Activated B cell treated with CpG ODN at 0.5 μM for 24 hours (primary cell): ENCODE measurements around the gene VWA1. TPM values are rescaled to one million over a fixed set of nuclear protein-coding genes. Genes with fewer than 3 reads are reported as not detected.

Source experiments
- ATAC-seq: fragments of 200-7000 bp; cut with Tn5 transposase; one replicate; pipeline ENCODE4 v1.10.0; 2021; ENCODE audit warnings: low read depth, mild to moderate bottlenecking, moderate library complexity
- CTCF ChIA-PET: fragments of 350-600 bp; sonication (Branson Sonifier 250); formaldehyde crosslinking; loops from one replicate; lab custom pipeline; 2021; ENCODE audit warnings: antibody characterized with exemption; lab: Charles Lee
- POLR2A ChIA-PET: fragments of 350-600 bp; sonication (Branson Sonifier 250); formaldehyde crosslinking; loops from one replicate; lab custom pipeline; 2021; ENCODE audit warnings: antibody characterized with exemption; lab: Charles Lee
- DNase-seq: peaks from one replicate; pipeline ENCODE4 v3.0.0; 2022
- H3K27ac Mint-ChIP-seq: one replicate; pipeline ENCODE4 v1.8.0; 2020; ENCODE audit warnings: mixed read lengths
- H3K27me3 Mint-ChIP-seq: one replicate; pipeline ENCODE4 v1.8.0; 2021; ENCODE audit warnings: mixed read lengths
- H3K36me3 Mint-ChIP-seq: one replicate; pipeline ENCODE4 v1.8.0; 2021; ENCODE audit warnings: low read depth, mixed read lengths
- H3K4me1 Mint-ChIP-seq: one replicate; pipeline ENCODE4 v1.8.0; 2021; ENCODE audit warnings: mixed read lengths
- H3K4me3 Mint-ChIP-seq: one replicate; pipeline ENCODE4 v1.8.0; 2020; ENCODE audit warnings: mild to moderate bottlenecking, mixed read lengths
- H3K9me3 Mint-ChIP-seq: one replicate; pipeline ENCODE4 v1.8.0; 2020; ENCODE audit warnings: mixed read lengths
- intact Hi-C: fragments of 100-400 bp; cut with micrococcal nuclease; formaldehyde crosslinking; loops from one replicate; pipeline ENCODE4 v1.15.1; 2024
- total RNA-seq: library from RNA; stranded (reverse); gene quantifications from 2 replicates; pipeline ENCODE4 v1.2.3, GENCODE V29; 2022
- TF ChIP-seq, protein P1 (sequence below): fragments of 200-600 bp; IDR thresholded peaks from one replicate; pipeline ENCODE4 v1.8.0; 2022; ENCODE audit warnings: antibody characterized with exemption, mild to moderate bottlenecking

VWA1 gene
- total RNA-seq, 1 donor from 2014 or later = not detected

DNA sequence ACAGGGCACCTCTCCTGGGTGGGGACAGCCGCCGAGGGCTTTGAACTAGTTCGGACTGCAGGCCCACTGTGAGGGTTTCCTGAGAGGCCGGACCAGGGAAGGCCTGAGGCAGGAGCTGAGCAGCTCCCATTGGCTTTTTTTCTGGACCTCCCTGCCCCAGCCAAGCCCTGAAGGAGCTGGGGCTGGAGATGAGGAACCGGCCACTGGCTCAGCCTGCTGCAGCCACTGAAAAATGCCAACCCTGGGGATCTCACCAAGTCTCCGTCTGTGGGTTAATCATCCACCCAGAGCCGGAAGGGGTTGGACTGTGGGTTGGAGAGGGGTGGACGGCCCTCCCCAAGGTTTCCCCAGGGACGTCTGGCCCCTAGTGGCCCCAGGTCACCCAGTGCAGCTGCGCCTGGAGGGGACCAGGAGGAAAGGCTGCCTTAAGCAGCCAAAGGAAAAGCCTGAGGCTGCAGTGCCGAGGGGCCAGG, 2.5 kb downstream of the VWA1 start:
- ChIA-PET CTCF (no interaction called here), POLR2A (interaction anchor here (1.2 kb wide), 1 partner anchor 9 kb away, joined by 6 read pairs; no protein-coding TSS in a partner anchor)
- Mint-ChIP-seq H3K36me3 (no peaks in the 10 kb centered on the region), H3K4me3 (no peak overlapping the region), H3K27ac (no peak overlapping the region), H3K9me3 (no peaks in the 10 kb centered on the region), H3K27me3 (peaks cover 14% of the 10 kb centered on the region), H3K4me1 (peaks cover 22% of the 10 kb centered on the region)
- ATAC-seq = no peak
- intact Hi-C loops = no loop called here
- TF ChIP-seq, protein P1, sequence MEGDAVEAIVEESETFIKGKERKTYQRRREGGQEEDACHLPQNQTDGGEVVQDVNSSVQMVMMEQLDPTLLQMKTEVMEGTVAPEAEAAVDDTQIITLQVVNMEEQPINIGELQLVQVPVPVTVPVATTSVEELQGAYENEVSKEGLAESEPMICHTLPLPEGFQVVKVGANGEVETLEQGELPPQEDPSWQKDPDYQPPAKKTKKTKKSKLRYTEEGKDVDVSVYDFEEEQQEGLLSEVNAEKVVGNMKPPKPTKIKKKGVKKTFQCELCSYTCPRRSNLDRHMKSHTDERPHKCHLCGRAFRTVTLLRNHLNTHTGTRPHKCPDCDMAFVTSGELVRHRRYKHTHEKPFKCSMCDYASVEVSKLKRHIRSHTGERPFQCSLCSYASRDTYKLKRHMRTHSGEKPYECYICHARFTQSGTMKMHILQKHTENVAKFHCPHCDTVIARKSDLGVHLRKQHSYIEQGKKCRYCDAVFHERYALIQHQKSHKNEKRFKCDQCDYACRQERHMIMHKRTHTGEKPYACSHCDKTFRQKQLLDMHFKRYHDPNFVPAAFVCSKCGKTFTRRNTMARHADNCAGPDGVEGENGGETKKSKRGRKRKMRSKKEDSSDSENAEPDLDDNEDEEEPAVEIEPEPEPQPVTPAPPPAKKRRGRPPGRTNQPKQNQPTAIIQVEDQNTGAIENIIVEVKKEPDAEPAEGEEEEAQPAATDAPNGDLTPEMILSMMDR = no peak
- no peak for DNase-seq

DNA sequence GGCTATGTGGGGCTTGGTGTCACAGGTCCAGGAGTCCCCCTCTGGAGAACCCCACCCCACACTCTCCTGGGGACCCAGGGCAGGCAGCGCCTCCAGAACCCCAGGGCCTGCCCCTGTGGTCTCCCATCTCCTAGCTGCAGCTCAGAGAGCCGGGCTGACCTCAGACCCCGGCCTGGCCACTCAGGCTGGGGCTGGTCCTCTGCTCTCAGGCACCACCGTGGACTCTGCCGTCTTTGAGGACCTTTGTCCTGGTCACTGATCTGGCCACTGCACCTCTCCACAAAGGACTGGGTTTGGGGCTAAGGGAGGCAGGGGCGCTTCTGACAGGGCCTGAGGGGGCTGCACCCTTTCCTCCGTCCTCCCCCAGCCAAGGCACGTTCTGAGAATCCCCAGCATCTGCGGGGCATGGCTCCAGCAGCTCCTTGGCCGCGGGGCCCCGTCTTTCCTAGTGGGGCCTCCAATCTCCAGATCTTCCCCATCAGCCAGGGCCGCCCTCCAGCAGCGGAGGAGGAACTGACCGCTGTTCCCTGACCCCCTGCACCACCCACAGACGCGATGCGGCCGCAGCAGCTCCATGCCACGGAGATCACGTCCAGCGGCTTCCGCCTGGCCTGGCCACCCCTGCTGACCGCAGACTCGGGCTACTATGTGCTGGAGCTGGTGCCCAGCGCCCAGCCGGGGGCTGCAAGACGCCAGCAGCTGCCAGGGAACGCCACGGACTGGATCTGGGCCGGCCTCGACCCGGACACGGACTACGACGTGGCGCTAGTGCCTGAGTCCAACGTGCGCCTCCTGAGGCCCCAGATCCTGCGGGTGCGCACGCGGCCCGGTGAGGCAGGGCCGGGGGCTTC, 3.3 kb downstream of the VWA1 start:
- no peaks in the 10 kb centered on the region for H3K9me3 Mint-ChIP-seq
- DNase-seq = no peak
- TF ChIP-seq, protein P1 = no peak
- ATAC-seq = no peak
- no peaks in the 10 kb centered on the region for H3K36me3 Mint-ChIP-seq
- ChIA-PET POLR2A (interaction anchor here (1.2 kb wide), 1 partner anchor 9 kb away, joined by 6 read pairs; no protein-coding TSS in a partner anchor), CTCF (no interaction called here)
- H3K27me3 Mint-ChIP-seq = peaks cover 14% of the 10 kb centered on the region
- H3K4me1 Mint-ChIP-seq = peaks cover 20% of the 10 kb centered on the region
- H3K27ac Mint-ChIP-seq = no peak overlapping the region
- intact Hi-C loops = no loop called here
- no peak overlapping the region for H3K4me3 Mint-ChIP-seq

DNA sequence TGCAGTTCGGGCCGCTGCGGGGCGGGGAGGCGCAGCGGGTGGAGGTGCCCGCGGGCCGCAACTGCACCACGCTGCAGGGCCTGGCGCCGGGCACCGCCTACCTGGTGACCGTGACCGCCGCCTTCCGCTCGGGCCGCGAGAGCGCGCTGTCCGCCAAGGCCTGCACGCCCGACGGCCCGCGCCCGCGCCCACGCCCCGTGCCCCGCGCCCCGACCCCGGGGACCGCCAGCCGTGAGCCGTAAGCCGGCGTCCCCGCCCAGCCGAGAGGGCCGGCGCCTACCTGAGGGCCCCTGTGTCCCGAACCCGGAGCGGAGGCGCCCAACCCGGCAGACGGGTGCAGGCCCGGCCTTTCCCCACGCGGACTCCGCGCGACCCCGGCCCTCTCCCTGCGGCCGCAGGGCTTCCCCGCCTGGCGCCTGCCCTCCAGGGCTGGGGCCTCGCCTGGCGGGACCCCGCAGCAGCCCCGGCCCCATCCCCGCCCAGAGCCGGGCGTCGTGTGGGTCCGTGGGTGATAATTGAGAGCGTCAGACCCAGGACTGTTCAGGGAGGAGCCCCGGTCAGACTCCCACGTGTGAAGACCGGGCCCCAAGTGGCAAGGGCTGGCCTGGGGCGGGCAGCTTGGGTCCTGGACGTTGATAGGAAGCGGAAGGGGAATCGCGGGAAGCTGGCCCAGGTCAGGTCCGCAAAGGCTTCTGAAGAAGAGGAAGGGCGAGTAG, 4.2 kb downstream of the VWA1 start:
- ChIA-PET POLR2A (interaction anchor here (1.1 kb wide), 1 partner anchor 65 kb away, joined by 4 read pairs; the partner anchor contains the start of gene AURKAIP1), CTCF (interaction anchor here (1.0 to 1.4 kb wide), 3 partner anchors 16 to 65 kb away, joined by 3 read pairs; no protein-coding TSS in a partner anchor)
- TF ChIP-seq, protein P1 = no peak
- H3K4me3 Mint-ChIP-seq = no peak overlapping the region
- DNase-seq = no peak
- peaks cover 14% of the 10 kb centered on the region for H3K27me3 Mint-ChIP-seq
- no peaks in the 10 kb centered on the region for H3K36me3 Mint-ChIP-seq
- no peak for ATAC-seq
- intact Hi-C loops = loop anchor here (2.0 to 5.0 kb wide), 2 partner anchors 87 to 455 kb away; no protein-coding TSS in a partner anchor
- H3K27ac Mint-ChIP-seq = no peak overlapping the region
- H3K4me1 Mint-ChIP-seq = peaks cover 17% of the 10 kb centered on the region
- no peaks in the 10 kb centered on the region for H3K9me3 Mint-ChIP-seq

DNA sequence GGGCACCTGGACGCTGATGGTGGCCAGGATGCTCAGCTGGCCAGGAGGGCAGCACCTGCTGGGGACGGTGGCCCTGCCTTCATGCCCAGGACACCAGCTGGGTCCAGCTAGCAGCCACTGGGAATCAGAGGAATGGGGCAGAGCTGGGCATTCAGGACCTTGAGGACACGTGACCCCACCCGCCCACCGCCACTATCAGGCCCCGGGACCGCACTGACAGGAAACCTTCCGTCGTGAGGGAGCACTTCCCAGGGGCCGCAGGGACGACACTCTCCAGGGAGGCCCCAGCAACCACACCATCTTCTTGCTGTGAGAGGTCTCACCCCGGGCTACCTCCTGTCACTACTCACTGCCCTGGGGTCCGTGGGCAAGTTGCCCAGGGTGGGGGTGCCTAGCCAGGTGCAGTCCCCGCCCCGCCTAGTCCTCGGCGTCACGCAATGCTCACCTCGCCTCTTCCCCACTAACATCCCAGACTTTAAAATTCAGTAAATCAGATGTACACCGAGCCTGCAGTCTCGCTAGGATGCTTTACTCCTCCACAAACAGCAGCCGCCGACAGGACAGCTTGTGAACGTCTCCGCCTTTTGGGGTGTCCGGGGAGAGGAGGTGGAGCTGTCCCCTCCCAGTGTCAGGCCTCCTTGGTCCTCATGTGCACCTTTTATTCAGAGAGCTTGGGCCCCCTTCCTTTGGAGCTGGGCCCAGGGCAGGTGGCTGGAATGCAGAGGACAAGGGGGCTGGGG, 4.9 kb downstream of the VWA1 start:
- intact Hi-C loops = loop anchor here (2.0 to 5.0 kb wide), 2 partner anchors 88 to 456 kb away; no protein-coding TSS in a partner anchor
- Mint-ChIP-seq H3K36me3 (no peaks in the 10 kb centered on the region), H3K9me3 (no peaks in the 10 kb centered on the region), H3K4me1 (peaks cover 12% of the 10 kb centered on the region), H3K27me3 (peaks cover 10% of the 10 kb centered on the region), H3K4me3 (no peak overlapping the region), H3K27ac (no peak overlapping the region)
- POLR2A ChIA-PET = interaction anchor here (1.1 to 1.4 kb wide), 2 partner anchors 33 to 65 kb away, joined by 3 to 4 read pairs; partner anchors contain the start of gene AURKAIP1
- TF ChIP-seq, protein P1 = no peak
- CTCF ChIA-PET = interaction anchor here (0.6 to 1.5 kb wide), 6 partner anchors 9 to 64 kb away, joined by 3 to 4 read pairs (median 3); no protein-coding TSS in a partner anchor
- ATAC-seq (no peak), DNase-seq (no peak)
